GM19328 (cell line): Measurements from ENCODE around the gene CHSY1.
"Not testable (repeated sequence)": the region's sequence is repeated elsewhere in the genome, so short reads cannot be mapped to it uniquely, and the experiment has no call there.

Experiments used
- ATAC-seq: cut with Tn5 transposase; IDR thresholded peaks from one replicate; pipeline ENCODE4 v1.9.1; 2021; ENCODE audit warnings: mild to moderate bottlenecking, moderate library complexity; ENCODE audit not compliant: unreplicated experiment

CHSY1 gene

DNA sequence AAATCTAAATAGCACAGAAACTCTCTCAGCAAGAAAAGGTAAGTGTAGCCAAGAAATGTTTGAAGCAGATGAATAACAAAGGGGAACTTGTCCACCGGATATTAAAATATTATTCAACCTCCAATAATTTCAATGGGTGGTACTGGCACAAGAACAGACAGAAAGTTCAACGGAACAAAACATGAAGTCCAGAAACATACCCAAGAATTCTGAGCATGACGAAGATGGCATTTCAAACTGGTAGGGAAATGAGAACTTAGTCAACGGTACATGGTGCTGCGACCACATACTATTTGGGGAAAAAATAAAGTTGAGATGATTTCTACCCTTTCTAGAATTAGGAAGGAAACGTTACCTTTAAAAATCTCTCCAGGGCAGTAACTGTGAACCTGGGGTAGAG is 5.5 kb downstream of the CHSY1 start:
- ATAC-seq = no peak

DNA sequence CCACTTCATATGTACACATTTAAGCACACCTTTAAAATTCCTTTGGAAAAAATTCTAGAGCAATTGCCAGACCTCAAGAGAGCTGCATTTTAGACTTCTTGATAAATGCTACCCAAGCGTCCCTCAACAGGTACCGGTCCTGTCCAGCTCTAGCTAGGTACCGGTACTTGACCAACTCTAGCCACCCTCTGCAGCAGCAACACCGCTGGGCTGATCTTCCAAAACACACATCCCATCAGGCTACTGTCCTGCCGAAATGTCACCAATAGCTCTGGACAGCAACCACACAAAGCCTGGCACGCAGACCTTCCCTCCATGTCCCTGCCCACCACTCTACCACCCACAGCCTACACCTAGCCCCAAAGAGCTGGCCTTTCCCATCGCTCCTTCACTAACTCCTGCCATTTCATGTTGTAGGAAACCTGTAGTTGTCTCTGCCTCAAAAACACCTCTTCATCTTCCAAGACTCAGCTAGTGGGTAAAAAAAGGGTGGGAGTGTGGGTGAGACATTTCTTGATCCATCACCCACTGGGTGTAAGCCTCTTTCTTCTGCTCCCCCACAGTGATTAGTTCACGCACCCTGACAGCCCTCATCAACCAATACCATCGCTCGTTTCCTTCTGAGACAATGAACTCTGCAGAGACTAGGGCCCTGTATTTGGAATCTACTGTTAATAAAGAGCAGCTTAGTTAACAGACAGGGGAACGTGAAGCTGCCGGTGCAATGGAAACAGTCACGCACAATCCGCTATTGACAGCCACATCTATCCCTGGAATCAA is 6.8 kb downstream of the CHSY1 start:
- no peak for ATAC-seq

DNA sequence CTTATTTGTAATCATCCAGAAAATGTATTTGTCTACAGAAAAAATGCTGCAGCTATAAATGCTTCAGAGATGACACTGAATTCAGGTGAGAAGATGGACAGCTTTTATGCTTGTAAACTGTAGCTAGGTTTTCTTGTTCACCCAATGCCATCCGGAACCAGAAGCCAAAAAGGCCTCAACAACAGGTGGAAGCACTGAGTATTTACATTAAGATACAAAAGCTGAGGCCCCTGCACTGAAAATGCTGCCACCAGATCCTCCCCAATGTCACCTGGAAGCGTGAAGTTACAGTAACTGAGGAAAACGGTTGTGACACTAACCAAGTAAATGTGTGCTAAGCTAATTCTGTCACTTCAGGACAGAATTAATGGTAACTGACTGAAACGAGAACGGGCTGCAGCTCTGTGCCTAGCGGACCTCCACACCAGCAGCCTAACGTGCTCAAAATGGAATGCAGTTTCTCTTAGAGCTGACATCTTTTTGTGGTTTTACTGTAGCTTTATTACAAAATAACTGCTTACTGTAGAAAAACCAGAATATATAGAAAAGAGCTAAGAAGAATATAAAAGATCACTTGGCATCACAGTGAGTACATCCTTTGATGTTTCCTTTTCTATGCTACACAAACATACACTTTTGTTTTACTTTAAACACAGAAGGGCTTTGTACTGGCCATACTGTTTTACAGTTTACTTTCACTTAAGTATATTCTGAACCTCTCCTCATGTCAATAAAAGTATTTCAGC is 7.6 kb downstream of the CHSY1 start:
- ATAC-seq = no peak

DNA sequence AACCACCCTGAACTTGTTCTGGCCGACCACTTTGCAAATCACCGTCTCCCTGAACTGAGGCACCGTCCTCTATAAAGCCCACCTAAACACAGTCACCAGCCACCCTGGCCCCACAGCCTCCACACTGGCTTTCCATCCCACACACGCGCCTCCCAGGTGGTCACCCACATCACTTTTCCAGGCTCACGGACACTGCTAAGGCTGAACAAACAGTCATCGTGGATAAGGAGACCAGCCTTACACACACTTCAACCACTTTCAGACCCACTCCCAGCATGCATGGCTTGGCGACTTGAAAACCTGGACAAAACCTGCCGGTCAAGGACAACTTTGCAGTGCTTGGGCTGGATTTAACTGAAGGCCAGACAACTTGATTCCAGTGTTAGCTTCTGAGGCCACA is 8.4 kb downstream of the CHSY1 start:
- no peak for ATAC-seq

DNA sequence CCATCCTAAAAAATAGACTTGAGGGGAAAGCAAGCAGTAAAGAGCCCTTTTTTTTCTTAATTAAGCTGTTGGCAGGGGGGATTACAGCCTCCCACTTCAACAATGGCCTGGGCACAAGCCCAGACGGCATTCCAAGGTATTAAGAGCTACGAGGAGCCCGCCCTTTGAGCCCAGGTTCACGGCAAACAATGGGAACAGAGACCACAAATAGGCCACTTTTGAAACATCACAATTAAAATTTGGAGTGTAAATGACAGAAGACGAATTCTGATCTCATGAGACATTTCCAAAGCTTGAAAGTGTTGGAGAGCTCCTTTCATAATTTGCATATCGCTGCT is 8.9 kb downstream of the CHSY1 start:
- no peak for ATAC-seq

DNA sequence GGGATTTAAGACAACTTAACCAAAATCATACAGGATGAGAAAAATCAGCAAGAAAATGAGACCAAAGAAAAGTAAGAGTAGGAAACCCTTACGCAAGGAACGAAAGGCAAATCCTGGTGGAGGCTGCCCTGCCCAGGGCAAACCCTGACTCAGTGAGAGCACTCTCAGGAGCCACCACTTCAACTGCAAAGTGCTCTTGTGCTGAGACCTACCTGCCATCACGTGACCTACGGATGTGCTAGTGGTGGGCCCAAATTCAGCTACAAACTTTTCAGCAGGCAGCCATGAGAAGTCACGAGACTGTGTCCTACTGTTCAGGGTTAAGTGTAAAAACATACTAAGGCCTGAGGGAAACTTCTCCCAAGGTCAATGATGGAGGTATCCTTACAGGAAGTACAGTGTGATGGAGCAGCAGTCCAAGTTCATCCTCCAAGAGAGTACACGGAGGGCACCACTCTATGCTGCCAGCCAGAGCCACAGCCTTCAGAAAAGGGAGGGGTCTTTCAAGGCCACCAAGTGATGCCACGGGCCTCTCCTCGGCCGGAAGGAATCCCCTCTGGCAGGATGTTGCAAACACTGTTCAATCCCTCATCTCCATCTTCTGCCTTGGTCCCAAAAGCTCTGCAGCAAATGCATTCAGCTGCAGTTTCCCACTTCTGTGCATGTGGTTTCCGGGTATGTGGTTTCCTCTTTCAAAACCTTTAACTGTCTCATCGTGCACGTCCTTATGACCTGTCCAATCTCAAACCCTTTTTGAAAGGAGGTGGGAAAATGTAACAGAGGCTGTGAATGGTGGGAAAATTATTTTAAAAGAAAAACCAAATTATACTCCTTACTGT is 9.5 kb downstream of the CHSY1 start:
- ATAC-seq = peak; percentile 65

DNA sequence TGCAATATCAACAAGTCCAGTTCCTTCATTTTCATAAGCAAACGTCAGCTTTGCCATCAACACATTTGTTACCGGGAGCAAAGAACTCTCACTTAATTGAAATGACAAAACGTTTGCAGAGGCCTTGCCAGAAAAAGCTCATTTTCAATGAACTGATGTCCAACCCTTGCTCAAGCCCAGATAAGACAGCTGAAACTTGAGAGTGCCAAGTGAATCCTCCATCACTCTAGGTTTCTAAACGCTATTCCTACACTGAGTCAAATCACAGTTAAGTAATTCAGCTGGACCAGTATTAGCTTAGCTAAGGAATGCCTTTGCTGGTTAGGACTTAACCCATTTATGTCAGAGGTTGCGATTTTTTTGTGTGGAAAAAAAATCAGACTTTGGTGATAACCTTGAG is 11.5 kb downstream of the CHSY1 start:
- ATAC-seq = no peak

DNA sequence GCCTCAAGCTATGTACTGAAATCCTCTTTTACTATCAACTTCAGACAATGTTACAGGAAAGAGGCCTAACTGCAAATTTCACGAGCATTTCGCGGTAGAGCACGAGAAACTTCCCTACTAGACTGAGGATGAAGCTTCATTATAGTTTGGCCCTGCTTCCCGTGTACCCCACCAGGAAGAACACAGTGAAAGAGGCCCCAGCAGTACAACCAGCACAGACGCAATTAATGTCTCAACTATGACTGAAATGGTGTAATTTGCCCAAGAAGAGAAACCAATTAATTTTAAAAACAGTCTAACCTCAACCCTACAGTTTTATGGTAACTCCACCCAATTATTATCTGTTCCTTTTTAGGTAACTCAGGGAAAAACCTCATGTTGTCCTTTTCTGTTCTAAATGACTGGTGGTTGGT is 12.1 kb downstream of the CHSY1 start:
- no peak for ATAC-seq

DNA sequence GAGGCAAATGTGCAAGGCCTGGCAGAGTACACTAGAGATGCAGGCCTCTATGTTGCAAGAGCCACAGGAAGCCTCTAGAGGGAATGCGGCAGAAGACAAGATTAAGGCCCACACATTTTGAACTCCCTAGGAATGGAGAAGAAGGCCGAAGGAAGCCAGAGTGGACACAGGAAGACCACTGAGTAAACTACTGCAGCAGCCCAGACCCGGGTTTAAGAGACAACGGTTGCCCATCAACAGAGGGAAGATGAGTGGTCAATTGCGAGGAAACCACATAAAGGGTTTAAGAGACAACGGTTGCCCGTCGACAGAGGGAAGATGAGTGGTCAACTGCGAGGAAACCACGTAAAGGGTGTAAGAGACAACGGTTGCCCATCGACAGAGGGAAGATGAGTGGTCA is 14.6 kb downstream of the CHSY1 start:
- ATAC-seq = no peak

DNA sequence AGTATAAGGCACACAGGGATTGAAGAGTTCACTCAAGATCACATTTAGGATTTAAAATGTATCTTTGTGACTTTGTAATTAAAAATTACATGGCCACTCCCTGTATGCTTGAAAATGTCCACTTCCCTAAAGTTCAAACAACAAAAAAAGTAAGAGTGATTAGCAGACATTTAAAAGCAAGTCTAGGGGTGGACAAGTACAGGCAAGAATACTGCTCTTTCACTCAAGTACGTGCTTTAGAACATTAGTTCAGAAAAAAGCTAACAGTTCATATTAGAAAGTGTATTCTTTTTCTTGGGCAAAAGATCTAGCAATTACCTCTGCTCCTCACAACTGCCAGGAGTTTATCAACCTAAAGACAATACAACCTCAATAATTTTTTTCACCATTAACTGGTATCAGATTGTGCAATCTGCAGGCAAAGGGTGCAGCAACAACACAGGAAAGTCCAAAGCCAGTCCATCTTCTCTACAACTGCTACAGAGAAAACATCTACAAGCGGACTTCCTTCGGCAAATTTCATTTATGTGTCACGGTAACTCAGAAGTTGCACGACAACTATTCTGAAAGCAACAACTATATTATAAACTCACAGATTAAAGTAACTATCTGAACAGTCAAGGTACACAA is 18.1 kb downstream of the CHSY1 start:
- no peak for ATAC-seq

DNA sequence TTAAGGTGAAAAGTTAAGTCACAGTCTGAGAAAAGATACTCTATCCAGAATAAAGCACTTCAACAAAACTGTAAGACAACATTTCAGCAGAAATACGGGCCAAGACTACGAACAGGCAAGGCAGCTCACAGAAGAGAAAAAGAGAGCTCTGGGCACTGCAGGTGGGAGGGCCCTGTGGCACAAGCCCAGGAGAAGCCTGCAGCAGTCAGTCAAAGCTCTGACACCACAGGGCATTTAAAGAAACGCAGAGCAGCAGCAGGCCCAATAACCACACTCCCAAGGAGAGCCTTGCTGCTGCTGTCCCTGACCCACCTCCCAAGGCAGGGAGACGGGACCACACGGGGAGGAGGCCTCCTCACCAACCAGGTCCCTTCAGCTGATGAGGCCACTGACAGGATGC is 19.2 kb downstream of the CHSY1 start:
- ATAC-seq = no peak

DNA sequence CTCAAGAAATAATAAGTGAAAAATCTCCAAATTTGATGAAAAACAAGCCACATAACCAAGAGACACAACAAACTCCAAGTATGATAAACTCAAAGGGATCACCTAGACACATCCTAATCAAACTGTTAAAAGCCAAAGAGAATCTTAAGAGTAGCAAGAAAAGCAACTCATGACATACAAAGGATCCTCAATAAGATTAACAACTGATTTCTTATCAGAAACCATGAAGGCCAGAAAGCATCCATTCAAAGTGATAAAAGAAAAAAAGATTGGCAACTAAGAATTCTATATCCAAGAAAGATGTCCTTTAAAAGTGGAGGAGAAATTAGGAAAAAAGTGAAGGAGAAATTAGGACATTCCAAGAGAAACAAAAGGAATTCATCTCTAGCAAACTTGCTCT is 23.5 kb downstream of the CHSY1 start:
- ATAC-seq = no peak

DNA sequence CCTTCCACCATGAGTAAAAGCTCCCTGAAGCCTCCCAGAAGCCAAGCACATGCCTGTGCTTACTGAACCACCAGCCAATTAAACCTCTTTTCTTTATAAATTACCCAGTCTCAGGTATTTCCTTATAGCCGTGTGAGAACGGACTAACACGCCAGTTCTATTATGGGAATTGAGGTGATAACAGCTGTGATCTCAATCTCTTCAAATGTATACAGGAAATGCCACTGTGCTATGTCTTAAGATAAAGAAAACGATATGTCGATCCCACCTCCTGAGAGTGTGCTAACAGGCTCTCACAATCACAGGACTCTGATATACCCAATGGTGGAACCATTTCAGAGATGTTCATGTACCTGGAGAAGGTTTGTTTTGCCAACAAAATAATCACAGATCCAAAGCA is 26.2 kb downstream of the CHSY1 start:
- no peak for ATAC-seq

DNA sequence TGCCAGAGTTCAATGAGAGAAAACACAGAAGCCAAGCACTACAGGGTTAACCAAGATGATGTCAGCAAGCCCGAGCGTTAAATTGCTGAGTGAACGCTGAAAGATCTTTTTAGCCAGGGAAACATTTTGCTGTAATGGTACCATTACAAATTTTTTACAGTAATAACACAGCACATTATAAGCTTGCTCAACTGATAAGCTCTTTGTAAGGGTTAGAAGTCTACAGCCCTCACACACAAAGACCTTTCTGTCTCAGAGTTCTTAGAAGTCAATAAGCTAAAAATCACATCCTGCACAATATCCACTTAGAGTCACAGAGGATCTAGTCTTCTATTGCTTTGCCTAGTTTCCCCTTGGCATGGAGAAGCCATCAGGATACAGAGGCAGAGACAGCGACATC is 29.9 kb downstream of the CHSY1 start:
- ATAC-seq = no peak

DNA sequence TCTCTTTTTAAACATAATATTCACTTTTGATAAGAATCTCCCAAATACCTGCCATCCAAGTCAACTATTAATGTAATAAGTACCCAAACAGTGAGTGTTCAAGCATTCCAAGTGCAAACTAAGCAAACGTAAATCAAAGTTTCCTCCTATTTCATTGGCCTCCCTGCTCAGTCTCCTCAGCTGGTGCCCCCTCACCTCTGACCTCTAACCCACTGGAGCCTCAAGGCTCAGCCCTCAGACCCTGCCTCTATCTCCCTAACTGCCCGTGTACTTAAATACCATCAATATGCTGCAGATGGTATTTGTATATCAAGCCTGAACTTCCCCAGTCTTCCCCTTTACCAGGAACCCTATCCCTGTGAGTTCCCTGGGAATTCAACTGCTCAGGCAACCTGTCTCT is 31.8 kb downstream of the CHSY1 start:
- ATAC-seq = no peak

DNA sequence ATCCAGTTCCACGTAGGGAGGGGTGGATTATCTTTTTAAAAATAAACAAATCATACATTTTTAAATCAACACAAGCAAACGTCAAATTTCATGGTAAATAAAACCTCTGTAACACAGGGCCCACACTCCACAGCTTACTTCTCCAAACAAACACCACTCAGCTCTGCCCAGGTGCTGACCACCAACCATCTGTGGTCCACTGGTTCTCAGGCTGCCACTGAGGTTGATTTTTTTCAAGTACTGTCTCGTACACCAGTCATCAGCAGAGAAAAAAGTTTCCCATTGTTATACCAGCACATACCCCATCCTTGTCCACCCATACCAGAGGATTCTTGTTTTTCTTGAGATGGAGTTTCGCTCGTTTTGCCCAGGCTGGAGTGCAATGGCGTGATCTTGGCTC is 32.4 kb downstream of the CHSY1 start:
- ATAC-seq = no peak

DNA sequence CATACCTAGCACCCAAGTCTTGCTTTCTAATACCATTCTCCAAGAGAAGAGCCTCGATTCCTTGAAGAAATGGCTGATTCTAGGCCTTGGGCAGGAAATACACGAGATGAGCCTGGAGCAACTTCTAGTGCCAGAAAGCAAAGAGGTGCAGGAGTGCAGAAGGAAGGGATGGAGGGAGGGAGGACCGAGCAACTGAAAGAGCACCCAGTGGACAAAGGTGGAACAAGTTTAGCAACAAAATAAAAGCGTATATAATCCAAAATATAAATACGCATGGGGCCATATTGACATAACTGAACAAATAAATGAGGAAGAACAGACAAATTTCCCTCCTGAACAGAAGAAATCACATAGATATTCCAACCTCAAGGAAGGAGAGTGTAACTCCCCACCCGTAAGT is 34.4 kb downstream of the CHSY1 start:
- ATAC-seq = no peak

DNA sequence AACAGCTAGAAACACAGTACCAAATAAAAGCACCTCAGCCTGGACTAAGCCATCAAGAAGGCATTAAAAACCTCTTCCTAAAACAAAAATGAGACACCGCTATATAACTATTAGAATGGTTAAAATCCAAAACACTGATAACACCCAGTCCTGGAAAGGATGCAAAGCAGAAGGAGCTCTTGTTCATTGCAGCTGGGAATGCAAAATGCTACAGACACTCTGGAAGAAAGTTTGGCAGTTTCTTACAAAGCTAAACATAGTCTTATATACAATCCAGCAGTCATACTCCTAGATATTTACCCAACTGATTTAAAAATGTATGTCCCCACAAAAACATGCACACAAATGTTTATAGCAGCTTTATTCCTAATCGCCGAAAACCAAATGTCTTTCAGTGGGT is 35.7 kb downstream of the CHSY1 start:
- ATAC-seq = no peak

DNA sequence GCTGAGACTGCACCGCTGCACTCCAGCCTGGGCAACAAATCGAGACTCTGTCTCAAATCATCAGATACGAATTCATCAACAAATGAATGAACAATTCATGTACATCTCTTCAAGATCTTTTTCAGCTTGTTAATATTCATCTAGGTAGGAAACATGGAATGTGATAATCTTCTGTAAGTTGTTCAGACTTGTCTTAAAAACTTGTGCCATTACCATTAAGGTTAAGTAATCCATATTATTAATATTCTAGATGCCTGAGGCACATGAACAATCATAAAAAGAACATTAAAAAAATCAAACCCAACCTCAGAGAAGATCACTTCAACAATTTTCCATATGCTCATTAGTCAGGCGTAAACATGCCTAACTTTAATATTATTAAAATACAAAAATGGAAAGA is 36.2 kb downstream of the CHSY1 start:
- ATAC-seq = no peak

DNA sequence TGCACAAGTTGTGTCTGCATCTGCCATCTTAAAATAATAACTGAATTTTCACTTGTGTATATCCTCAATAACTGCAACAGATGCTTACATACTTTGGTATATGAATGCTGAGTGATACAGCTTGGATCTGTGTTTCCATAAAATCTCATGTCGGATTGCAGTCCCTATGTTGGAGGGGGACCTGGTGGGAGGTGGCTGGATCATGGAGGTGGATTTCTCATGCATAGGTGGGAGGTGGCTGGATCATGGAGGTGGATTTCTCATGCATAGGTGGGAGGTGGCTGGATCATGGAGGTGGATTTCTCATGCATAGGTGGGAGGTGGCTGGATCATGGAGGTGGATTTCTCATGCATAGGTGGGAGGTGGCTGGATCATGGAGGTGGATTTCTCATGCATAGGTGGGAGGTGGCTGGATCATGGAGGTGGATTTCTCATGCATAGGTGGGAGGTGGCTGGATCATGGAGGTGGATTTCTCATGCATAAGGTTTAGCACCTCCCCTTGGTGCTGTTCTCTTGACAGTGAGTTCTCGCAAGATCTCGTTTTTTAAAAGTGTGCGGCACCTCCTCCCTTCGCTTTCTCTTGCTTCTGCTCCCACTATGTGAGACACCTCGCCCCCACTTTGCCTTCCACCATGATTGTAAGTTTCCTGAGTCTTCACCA is 37.3 kb downstream of the CHSY1 start:
- not testable (repeated sequence) for ATAC-seq

DNA sequence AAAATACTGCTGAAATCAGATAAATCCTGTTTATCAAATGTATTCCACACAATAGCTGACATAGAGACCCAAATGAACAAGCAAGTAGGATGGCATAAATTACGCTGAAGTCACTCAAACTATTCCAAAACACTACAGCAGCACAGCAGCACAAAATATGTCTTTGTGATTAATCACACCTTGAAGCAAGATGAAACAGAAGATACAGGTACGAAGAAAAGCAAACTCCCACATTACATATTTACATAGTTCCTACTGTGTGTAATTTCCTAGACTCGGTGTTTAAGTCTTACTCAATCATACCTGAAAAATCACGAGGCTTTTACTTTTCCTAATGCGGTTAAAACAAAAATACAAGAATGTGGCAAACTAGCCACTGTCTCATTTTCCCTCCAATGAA is 38.3 kb downstream of the CHSY1 start:
- ATAC-seq = no peak
